Left lung (tissue), 10 donors: ENCODE measurements around the gene C11orf42. TPM values are rescaled to one million over a fixed set of nuclear protein-coding genes. Genes with fewer than 3 reads are reported as not detected.

Source experiments
- ATAC-seq: fragments of 200-7000 bp; cut with Tn5 transposase; one replicate; pipeline ENCODE4 v1.9.1; 2020; ENCODE audit warnings: moderate library complexity
- DNase-seq, 4 donors: peaks; one replicate each; pipeline ENCODE4 v3.0.0-alpha.2; 2013 to 2020
- H3K27ac ChIP-seq, 2 donors: fragments of 200-600 bp; sonication (generic) in 1 of 2; one replicate each; pipeline versions ENCODE4 v1.5.0 to v1.8.0; 2020 to 2021
- H3K27me3 ChIP-seq, 2 donors: fragments of 200-600 bp; sonication (generic) in 1 of 2; one replicate each; pipeline versions ENCODE4 v1.5.0 to v1.8.0; 2020 to 2021
- H3K36me3 ChIP-seq, 2 donors: fragments of 200-600 bp; sonication (generic) in 1 of 2; one replicate each; pipeline versions ENCODE4 v1.5.0 to v1.8.0; 2020 to 2021
- H3K4me1 ChIP-seq, 2 donors: fragments of 200-600 bp; one replicate each; pipeline ENCODE4 v1.8.0; 2021
- H3K4me3 ChIP-seq, 2 donors: fragments of 200-600 bp; sonication (generic) in 1 of 2; one replicate each; pipeline versions ENCODE4 v1.5.0 to v1.8.0; 2020 to 2021; ENCODE audit warnings: mild to moderate bottlenecking in 1 of 2
- H3K9me3 ChIP-seq, 2 donors: fragments of 200-600 bp; sonication (generic) in 1 of 2; one replicate each; pipeline versions ENCODE4 v1.5.0 to v1.8.0; 2020 to 2021
- intact Hi-C, 2 donors: fragments of 100-400 bp; cut with DNase I; formaldehyde crosslinking; loops; one replicate each; pipeline versions ENCODE4 v1.11.2 to v1.14.2; 2022
- polyA plus RNA-seq, 6 donors: library from polyadenylated mRNA; unstranded; fragments of 120-200 nt; gene quantifications; one replicate each; pipeline ENCODE4 v1.2.1, GENCODE V29; 2013; ENCODE audit not compliant: insufficient read length in 6 of 6
- total RNA-seq, 2 donors: library from RNA; stranded (reverse); fragmentation: NEBNext Ultra II Directional; extraction: Animal tissue kit (Norgen Biotek cat#: 25700); gene quantifications; one replicate each; pipeline ENCODE4 v1.2.1, GENCODE V29; 2021
- TF ChIP-seq, protein P1 (sequence below), 2 donors: fragments of 200-600 bp; sonication (generic) in 1 of 2; IDR thresholded peaks; one replicate each; pipeline versions ENCODE4 v1.5.0 to v1.8.0; 2021; ENCODE audit warnings: antibody characterized with exemption in 2 of 2
- donor health status: DM: no; HTN: yes; CAD: no.
- donor health status: DM: no; HTN: no; CAD: no.

The C11orf42 gene
- total and polyA plus RNA-seq, 8 donors = 0.47 to 2.2 (median 0.95) TPM; not detected in 2

DNA sequence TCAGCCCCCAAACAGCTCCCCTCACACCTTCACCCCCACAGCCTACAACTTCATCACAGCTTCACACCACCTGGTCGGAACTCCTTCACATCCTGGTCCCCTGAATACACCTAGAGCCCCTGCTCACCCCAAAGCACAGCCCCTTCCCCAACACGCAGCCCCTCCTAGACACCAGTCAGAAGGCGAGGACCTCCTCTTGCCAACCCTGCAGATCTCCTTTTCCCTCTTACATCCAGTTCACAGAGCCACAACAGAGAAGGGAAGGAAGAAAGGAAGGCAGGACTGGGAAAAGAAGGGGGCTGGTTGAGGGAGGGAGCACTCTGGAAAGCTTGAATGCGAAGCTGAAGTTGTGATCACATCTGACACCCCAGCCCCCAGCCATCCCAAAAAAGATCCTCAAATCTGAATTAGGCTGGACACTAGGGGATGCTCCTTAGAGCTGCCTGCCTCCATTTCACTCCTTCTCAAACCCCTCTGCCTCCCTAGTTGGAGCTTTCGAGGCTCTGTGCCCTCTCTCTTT is 54.9 kb downstream of the C11orf42 start:
- TF ChIP-seq, protein P1, sequence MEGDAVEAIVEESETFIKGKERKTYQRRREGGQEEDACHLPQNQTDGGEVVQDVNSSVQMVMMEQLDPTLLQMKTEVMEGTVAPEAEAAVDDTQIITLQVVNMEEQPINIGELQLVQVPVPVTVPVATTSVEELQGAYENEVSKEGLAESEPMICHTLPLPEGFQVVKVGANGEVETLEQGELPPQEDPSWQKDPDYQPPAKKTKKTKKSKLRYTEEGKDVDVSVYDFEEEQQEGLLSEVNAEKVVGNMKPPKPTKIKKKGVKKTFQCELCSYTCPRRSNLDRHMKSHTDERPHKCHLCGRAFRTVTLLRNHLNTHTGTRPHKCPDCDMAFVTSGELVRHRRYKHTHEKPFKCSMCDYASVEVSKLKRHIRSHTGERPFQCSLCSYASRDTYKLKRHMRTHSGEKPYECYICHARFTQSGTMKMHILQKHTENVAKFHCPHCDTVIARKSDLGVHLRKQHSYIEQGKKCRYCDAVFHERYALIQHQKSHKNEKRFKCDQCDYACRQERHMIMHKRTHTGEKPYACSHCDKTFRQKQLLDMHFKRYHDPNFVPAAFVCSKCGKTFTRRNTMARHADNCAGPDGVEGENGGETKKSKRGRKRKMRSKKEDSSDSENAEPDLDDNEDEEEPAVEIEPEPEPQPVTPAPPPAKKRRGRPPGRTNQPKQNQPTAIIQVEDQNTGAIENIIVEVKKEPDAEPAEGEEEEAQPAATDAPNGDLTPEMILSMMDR (IDR thresholded peaks at IDR 0.05) = no peak
- Histone ChIP-seq H3K9me3 (no peaks in the 10 kb centered on the region), H3K4me3 (no peak overlapping the region), H3K27ac (no peak overlapping the region), H3K4me1 (peaks cover 8 to 12% of the 10 kb centered on the region in 2 donors), H3K36me3 (no peaks in the 10 kb centered on the region), H3K27me3 (peaks cover 22 to 69% of the 10 kb centered on the region in 2 donors)
- ATAC-seq = no peak
- intact Hi-C loops = no loop called here
- no peak for DNase-seq

Other genes with a start within 250 kb of the C11orf42 start
- gene OR56A5, start 237.1 kb upstream of the C11orf42 start, total RNA-seq = not detected
- gene OR56A5, start 237.1 kb upstream of the C11orf42 start, polyA plus RNA-seq = not detected
- not detected for gene OR52L1, start 218.6 kb upstream of the C11orf42 start, total RNA-seq
- not detected for gene OR52L1, start 218.6 kb upstream of the C11orf42 start, polyA plus RNA-seq
- not detected for gene OR56A4, start 198.6 kb upstream of the C11orf42 start, total RNA-seq
- gene OR56A4, start 198.6 kb upstream of the C11orf42 start, polyA plus RNA-seq = under 1 TPM in 5 of 6 donors, not detected in 1; 0.04 to 0.09 (median 0.06) TPM
- gene OR56A1, start 174.8 kb upstream of the C11orf42 start, total RNA-seq = under 1 TPM in 1 of 2 donors, not detected in 1; 0.03 TPM
- gene OR56A1, start 174.8 kb upstream of the C11orf42 start, polyA plus RNA-seq = not detected
- not detected for gene OR56B4, start 97.9 kb upstream of the C11orf42 start, total RNA-seq
- under 1 TPM in 4 of 6 donors, not detected in 2; 0.13 to 0.20 (median 0.18) TPM for gene OR56B4, start 97.9 kb upstream of the C11orf42 start, polyA plus RNA-seq
- gene OR52B2, start 35.2 kb upstream of the C11orf42 start, total RNA-seq = under 1 TPM in 1 of 2 donors, not detected in 1; 0.34 TPM
- not detected for gene OR52B2, start 35.2 kb upstream of the C11orf42 start, polyA plus RNA-seq
- gene OR52W1, start 6.3 kb upstream of the C11orf42 start, total RNA-seq = not detected
- under 1 TPM in 2 of 6 donors, not detected in 4; 0.24 to 0.29 TPM for gene OR52W1, start 6.3 kb upstream of the C11orf42 start, polyA plus RNA-seq
- gene FHIP1B, start 29.1 kb downstream of the C11orf42 start, total RNA-seq = 10 to 100 TPM; 34.9 to 43.0 TPM
- 10 to 100 TPM; 48.4 to 69.0 (median 59.5) TPM for gene FHIP1B, start 29.1 kb downstream of the C11orf42 start, polyA plus RNA-seq
- gene CNGA4, start 33.5 kb downstream of the C11orf42 start, total RNA-seq = 1 to 10 TPM in 1 of 2 donors, not detected in 1; 2.1 TPM
- 1 to 10 TPM in 4 of 6 donors, under 1 TPM in 2; 0.45 to 2.5 (median 1.4) TPM for gene CNGA4, start 33.5 kb downstream of the C11orf42 start, polyA plus RNA-seq
- gene CCKBR, start 54.3 kb downstream of the C11orf42 start, total RNA-seq = not detected
- under 1 TPM; 0.21 to 0.54 (median 0.27) TPM for gene CCKBR, start 54.3 kb downstream of the C11orf42 start, polyA plus RNA-seq
- gene CAVIN3, start 114.9 kb downstream of the C11orf42 start, total RNA-seq = 10 to 100 TPM; 61.2 to 87.4 TPM
- gene CAVIN3, start 114.9 kb downstream of the C11orf42 start, polyA plus RNA-seq = 10 to 100 TPM; 19.0 to 39.2 (median 25.6) TPM
- gene SMPD1, start 184.9 kb downstream of the C11orf42 start, total RNA-seq = 10 to 100 TPM; 55.2 to 79.3 TPM
- gene SMPD1, start 184.9 kb downstream of the C11orf42 start, polyA plus RNA-seq = 10 to 100 TPM; 18.6 to 27.8 (median 22.7) TPM
- gene APBB1, start 213.5 kb downstream of the C11orf42 start, total RNA-seq = 10 to 100 TPM; 30.7 to 32.1 TPM
- gene APBB1, start 213.5 kb downstream of the C11orf42 start, polyA plus RNA-seq = 10 to 100 TPM; 40.2 to 47.1 (median 44.5) TPM
- gene HPX, start 235.4 kb downstream of the C11orf42 start, total RNA-seq = under 1 TPM; 0.86 to 0.90 TPM
- gene HPX, start 235.4 kb downstream of the C11orf42 start, polyA plus RNA-seq = 10 to 100 TPM in 2 of 6 donors, 1 to 10 TPM in 4; 5.8 to 11.4 (median 7.4) TPM